HepG2 (cell line): ENCODE results near the gene C2orf15. TPM values are rescaled to one million over a fixed set of nuclear protein-coding genes. Genes with fewer than 3 reads are reported as not detected.

Experiments
- ATM ChIP-seq: fragments of 450-650 bp; IDR thresholded peaks from 2 replicates; pipeline ENCODE4 v1.7.1; 2017; ENCODE audit warnings: mild to moderate bottlenecking, borderline replicate concordance
- CC2D1A ChIP-seq: sonication (generic); formaldehyde crosslinking; IDR thresholded peaks from 2 replicates; pipeline ENCODE4 v1.8.1; 2023; ENCODE audit warnings: mild to moderate bottlenecking, missing genetic modification reagents
- ERF ChIP-seq: IDR thresholded peaks from 2 replicates; pipeline ENCODE4 v1.6.1; 2018; ENCODE audit warnings: missing biosample characterization, missing genetic modification reagents
- ESRRA ChIP-seq: sonication (generic); formaldehyde crosslinking; IDR thresholded peaks from 2 replicates; pipeline ENCODE4 v1.5.1; 2020; ENCODE audit warnings: mild to moderate bottlenecking, low read depth, missing genetic modification reagents
- HOXA5 ChIP-seq: sonication (generic); formaldehyde crosslinking; IDR thresholded peaks from 2 replicates; pipeline ENCODE4 v1.4.0; 2020; ENCODE audit warnings: missing genetic modification reagents
- IKZF1 ChIP-seq: fragments of 450-650 bp; IDR thresholded peaks from 2 replicates; pipeline ENCODE4 v1.7.1; 2016
- IRX3 ChIP-seq: sonication (generic); formaldehyde crosslinking; IDR thresholded peaks from 2 replicates; pipeline ENCODE4 v1.8.1; 2023; ENCODE audit warnings: mild to moderate bottlenecking, low read depth, missing genetic modification reagents, borderline replicate concordance
- KDM3A ChIP-seq: IDR thresholded peaks from 2 replicates; pipeline ENCODE4 v1.6.1; 2018; ENCODE audit warnings: low read depth, missing compliant biosample characterization
- MTA1 ChIP-seq: sonication (generic); formaldehyde crosslinking; IDR thresholded peaks from 2 replicates; pipeline ENCODE4 v1.4.0; 2020; ENCODE audit warnings: missing genetic modification reagents, mild to moderate bottlenecking, borderline replicate concordance
- MTERF4 ChIP-seq: sonication (generic); formaldehyde crosslinking; IDR thresholded peaks from 2 replicates; pipeline ENCODE4 v1.8.0; 2023; ENCODE audit warnings: mild to moderate bottlenecking, missing genetic modification reagents
- MYNN ChIP-seq: sonication (generic); formaldehyde crosslinking; IDR thresholded peaks from 2 replicates; pipeline ENCODE4 v1.4.0; 2020; ENCODE audit warnings: mild to moderate bottlenecking, low read depth, missing genetic modification reagents
- PRMT3 ChIP-seq: sonication (generic); formaldehyde crosslinking; IDR thresholded peaks from 2 replicates; pipeline ENCODE4 v1.8.1; 2022; ENCODE audit warnings: low read depth, mild to moderate bottlenecking, moderate library complexity, missing genetic modification reagents, borderline replicate concordance
- TBL1XR1 ChIP-seq: fragments of 150-350 bp; IDR thresholded peaks from 2 replicates; pipeline ENCODE4 v1.6.1; 2014; ENCODE audit warnings: borderline replicate concordance, low read length; ENCODE audit not compliant: partially characterized antibody
- THYN1 ChIP-seq: sonication (generic); formaldehyde crosslinking; IDR thresholded peaks from 2 replicates; pipeline ENCODE4 v1.8.1; 2023; ENCODE audit warnings: low read depth, mild to moderate bottlenecking, moderate library complexity, missing genetic modification reagents, borderline replicate concordance
- XRCC5 ChIP-seq: fragments of 200-400 bp; formaldehyde crosslinking; optimal IDR thresholded peaks from 2 replicates; pipeline ENCODE3; 2017; ENCODE audit warnings: mild to moderate bottlenecking, low read length
- ZNF646 ChIP-seq: sonication (generic); formaldehyde crosslinking; IDR thresholded peaks from 2 replicates; pipeline ENCODE4 v1.9.0; 2021; ENCODE audit warnings: mild to moderate bottlenecking, missing genetic modification reagents
- ZNF713 ChIP-seq: sonication (generic); formaldehyde crosslinking; IDR thresholded peaks from 2 replicates; pipeline ENCODE4 v1.4.0; 2020; ENCODE audit warnings: mild to moderate bottlenecking, missing genetic modification reagents
- ZNF781 ChIP-seq: sonication (generic); formaldehyde crosslinking; IDR thresholded peaks from 2 replicates; pipeline ENCODE4 v1.5.1; 2020; ENCODE audit warnings: borderline replicate concordance, mild to moderate bottlenecking, missing genetic modification reagents; ENCODE audit errors: not compliant biosample characterization
- ZNF850 ChIP-seq: sonication (generic); formaldehyde crosslinking; conservative IDR thresholded peaks from 2 replicates; pipeline ENCODE4 v1.9.0; 2021; ENCODE audit warnings: mild to moderate bottlenecking, missing genetic modification reagents
- polyA plus RNA-seq, 8 experiments: library from polyadenylated mRNA; depleted of rRNA in 3 of 8; stranded (reverse) in 7 of 8; unstranded in 1 of 8; fragments of >200 nt; fragmentation: Illumina TruSeq in 4 of 8; extraction: Trizol in 4 of 8; gene quantifications; 2 replicates each; pipeline versions ENCODE4 v1.2.1 to v1.2.3, GENCODE V29; 2011 to 2016; ENCODE audit warnings: low read depth in 4 of 8, missing spikeins in 1 of 8, mixed read lengths in 1 of 8; ENCODE audit not compliant: insufficient read depth in 1 of 8
- total RNA-seq, 5 experiments: library from RNA; depleted of rRNA; stranded (reverse); fragments of >200 nt; fragmentation: Illumina TruSeq; extraction: Trizol; gene quantifications; 2 replicates each; pipeline ENCODE4 v1.2.3, GENCODE V29; 2016; ENCODE audit warnings: low read depth in 1 of 5

The C2orf15 gene
- total and polyA plus RNA-seq, 2 of the 13 experiments (the other 11 are each of a cell fraction or from before 2014, with no cell fraction given), result 5.5 to 8.3 TPM

- TF ChIP-seq ZNF646 (CRISPR knock-in tag), result no peak
- peak; percentile 78 for TF ChIP-seq XRCC5
- TF ChIP-seq ESRRA (CRISPR knock-in tag), result no peak; the same call in none of the 2 replicates
- TF ChIP-seq MTERF4 (CRISPR knock-in tag), result peak; percentile 4; the same call in 1 of the 2 replicates
- TF ChIP-seq PRMT3, result no peak
- TF ChIP-seq ERF (CRISPR knock-in tag), result peak; percentile 43; the same call in 1 of the 2 replicates
- TF ChIP-seq HOXA5, result peak; percentile 97
- TF ChIP-seq IKZF1, result no peak
- TF ChIP-seq MTA1 (CRISPR knock-in tag), result peak; percentile 92
- TF ChIP-seq ATM, result no peak
- 0 out of 2 replicates have a peak, but pooled peaks have one; percentile 76 for TF ChIP-seq ZNF713 (CRISPR knock-in tag)
- peak; percentile 59 for TF ChIP-seq KDM3A (CRISPR knock-in tag)
- TF ChIP-seq THYN1 (CRISPR knock-in tag), result no peak
- peak; percentile 20 for TF ChIP-seq TBL1XR1
- no peak for TF ChIP-seq MYNN (CRISPR knock-in tag)
- TF ChIP-seq ZNF781 (CRISPR knock-in tag), result no peak
- TF ChIP-seq IRX3, result 0 out of 2 replicates have a peak, but pooled peaks have one; percentile 50
- TF ChIP-seq ZNF850, result no peak
- TF ChIP-seq CC2D1A (CRISPR knock-in tag), result no peak
Observed at GRCh38 chr2:99141110-99142108, at the start of gene C2orf15 (continued).
